ENCODE results near the gene PDZRN3. TPM values are rescaled to one million over a fixed set of nuclear protein-coding genes. Genes with fewer than 3 reads are reported as not detected.

The PDZRN3 gene
- total and polyA plus RNA-seq, 2 experiments from 2014 or later = 7.5 to 14.0 TPM

- Histone ChIP-seq H3F3A (replicated peaks; ENCODE audit: low read depth) (no peaks in the 10 kb centered on the region), H3K9me2 (ENCODE audit: insufficient read depth) (no peaks in the 10 kb centered on the region), H3K36me3 (ENCODE audit: insufficient read depth) (peaks cover 3% of the 10 kb centered on the region; the same call in 1 of the 2 replicates), H3K4me2 (no peak overlapping the region), H3K79me2 (replicated peaks; ENCODE audit: insufficient read depth) (no peaks in the 10 kb centered on the region), H3K27ac (ENCODE audit: low read depth) (no peak overlapping the region), H3K27me3 (ENCODE audit: insufficient read depth) (no peaks in the 10 kb centered on the region), H3K4me1 (ENCODE audit: insufficient read depth) (no peaks in the 10 kb centered on the region), H2AFZ (no peak overlapping the region), H3K4me3 (no peak overlapping the region), H4K20me1 (replicated peaks; ENCODE audit: insufficient read depth) (no peaks in the 10 kb centered on the region)
- Mint-ChIP-seq H3K4me1 (no peaks in the 10 kb centered on the region), H3K27me3 (ENCODE audit: insufficient read depth, low read depth, poor library complexity) (no peaks in the 10 kb centered on the region), H3K27ac (no peak overlapping the region), H3K4me3 (no peak overlapping the region), H3K36me3 (ENCODE audit: low read depth) (peaks cover under 1% of the 10 kb centered on the region; the same call in 1 of the 3 replicates), H3K9me3 (no peaks in the 10 kb centered on the region)
- TF ChIP-seq REST (IDR thresholded peaks at IDR 0.05; ENCODE audit: unreplicated experiment) (no peak), EZH2phosphoT487 (IDR thresholded peaks at IDR 0.05; ENCODE audit: unreplicated experiment) (no peak)
- ATAC-seq = no peak
- DNase-seq (ENCODE audit: low spot score) = no peak
Observed at GRCh38 chr3:73398084-73398483, 226.7 kb downstream of the PDZRN3 start.

- Histone ChIP-seq H3K4me1 (ENCODE audit: insufficient read depth) (no peaks in the 10 kb centered on the region), H3K79me2 (replicated peaks; ENCODE audit: insufficient read depth) (no peaks in the 10 kb centered on the region), H3K4me3 (no peak overlapping the region), H3K4me2 (no peak overlapping the region), H3K36me3 (ENCODE audit: insufficient read depth) (no peaks in the 10 kb centered on the region; the same call in 1 of the 2 replicates), H4K20me1 (replicated peaks; ENCODE audit: insufficient read depth) (no peaks in the 10 kb centered on the region), H3F3A (replicated peaks; ENCODE audit: low read depth) (no peaks in the 10 kb centered on the region), H3K27me3 (ENCODE audit: insufficient read depth) (no peaks in the 10 kb centered on the region), H3K9me2 (ENCODE audit: insufficient read depth) (no peaks in the 10 kb centered on the region), H2AFZ (no peak overlapping the region), H3K27ac (ENCODE audit: low read depth) (no peak overlapping the region)
- no peaks in the 10 kb centered on the region for H3K9me3 Mint-ChIP-seq
- no peak overlapping the region for H3K4me3 Mint-ChIP-seq
- DNase-seq (ENCODE audit: low spot score) = no peak
- H3K27ac Mint-ChIP-seq = no peak overlapping the region
- H3K36me3 Mint-ChIP-seq (ENCODE audit: low read depth) = no peaks in the 10 kb centered on the region
- no peak for ATAC-seq
- H3K4me1 Mint-ChIP-seq = no peaks in the 10 kb centered on the region
- no peaks in the 10 kb centered on the region for H3K27me3 Mint-ChIP-seq (ENCODE audit: insufficient read depth, low read depth, poor library complexity)
- TF ChIP-seq POLR2AphosphoS5 (IDR thresholded peaks at IDR 0.05; ENCODE audit: low read depth) (no peak), EZH2phosphoT487 (IDR thresholded peaks at IDR 0.05; ENCODE audit: unreplicated experiment) (no peak), NANOG (IDR thresholded peaks at IDR 0.05; ENCODE audit: borderline replicate concordance) (no peak), REST (IDR thresholded peaks at IDR 0.05; ENCODE audit: unreplicated experiment) (no peak), ZNF331 (CRISPR knock-in tag; IDR thresholded peaks at IDR 0.05; ENCODE audit: low read depth) (no peak), CREB1 (CRISPR knock-in tag; IDR thresholded peaks at IDR 0.05; ENCODE audit: low read depth) (no peak), STAT1 (IDR thresholded peaks at IDR 0.05; ENCODE audit: unreplicated experiment) (no peak), ETS1 (IDR thresholded peaks at IDR 0.05) (no peak), CTCF (conservative IDR thresholded peaks at IDR 0.05; ENCODE audit: low read depth in 2 of 2) (no peak)
Observed at GRCh38 chr3:73394240-73394639, 230.5 kb downstream of the PDZRN3 start.
